ENCODE results near the gene AFAP1. TPM values are rescaled to one million over a fixed set of nuclear protein-coding genes. Genes with fewer than 3 reads are reported as not detected.

AFAP1 gene
- total RNA-seq, 4 donors from 2014 or later = 25.1 to 56.9 (median 26.4) TPM

GRCh38 chr4:7771541-7772507, 167.8 kb downstream of the AFAP1 start:
- in situ Hi-C loops (cut with MboI; ENCODE audit: low pct_ligation_motif_present in 1 of 4, low pct_unique_long_range_greater_than_20kb in 1 of 4, low sequenced_read_pairs in 3 of 4) (no loop called here), intact Hi-C loops (cut with DNase I; ENCODE audit: low total_unique reads) (loop anchor here (10.0 kb wide), 1 partner anchor 163 kb away; the partner anchor contains the start of gene AFAP1)
- Histone ChIP-seq H3K27ac (peak overlapping the region; percentile 45 to 77 (median 72)), H3K9me3 (no peaks in the 10 kb centered on the region), H3K4me1 (peaks cover 10 to 52% (median 29%) of the 10 kb centered on the region in 4 donors), H3K4me3 (no peak overlapping the region), H3K36me3 (peaks cover 0 to 19% (median 6%) of the 10 kb centered on the region in 4 donors), H3K27me3 (no peaks in the 10 kb centered on the region)
- 27 to 35% methylated on average over 6 to 25 of the region's 26 CpGs for WGBS, 2 donors (ENCODE audit: low coverage in 1 of 2)
- DNase-seq = peak; percentile 66
- TF ChIP-seq POLR2A (IDR thresholded peaks at IDR 0.05) = no peak
- TF ChIP-seq, protein P1, sequence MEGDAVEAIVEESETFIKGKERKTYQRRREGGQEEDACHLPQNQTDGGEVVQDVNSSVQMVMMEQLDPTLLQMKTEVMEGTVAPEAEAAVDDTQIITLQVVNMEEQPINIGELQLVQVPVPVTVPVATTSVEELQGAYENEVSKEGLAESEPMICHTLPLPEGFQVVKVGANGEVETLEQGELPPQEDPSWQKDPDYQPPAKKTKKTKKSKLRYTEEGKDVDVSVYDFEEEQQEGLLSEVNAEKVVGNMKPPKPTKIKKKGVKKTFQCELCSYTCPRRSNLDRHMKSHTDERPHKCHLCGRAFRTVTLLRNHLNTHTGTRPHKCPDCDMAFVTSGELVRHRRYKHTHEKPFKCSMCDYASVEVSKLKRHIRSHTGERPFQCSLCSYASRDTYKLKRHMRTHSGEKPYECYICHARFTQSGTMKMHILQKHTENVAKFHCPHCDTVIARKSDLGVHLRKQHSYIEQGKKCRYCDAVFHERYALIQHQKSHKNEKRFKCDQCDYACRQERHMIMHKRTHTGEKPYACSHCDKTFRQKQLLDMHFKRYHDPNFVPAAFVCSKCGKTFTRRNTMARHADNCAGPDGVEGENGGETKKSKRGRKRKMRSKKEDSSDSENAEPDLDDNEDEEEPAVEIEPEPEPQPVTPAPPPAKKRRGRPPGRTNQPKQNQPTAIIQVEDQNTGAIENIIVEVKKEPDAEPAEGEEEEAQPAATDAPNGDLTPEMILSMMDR (IDR thresholded peaks at IDR 0.05) = peak in 3 of 5 experiments; percentile 13 to 53 (median 36)
- no peak for TF ChIP-seq EP300 (IDR thresholded peaks at IDR 0.05; ENCODE audit: low read depth)
- peak in 2 of 3 donors; percentile 3 to 38 for TF ChIP-seq POLR2AphosphoS5 (IDR thresholded peaks at IDR 0.05)

- Histone ChIP-seq H3K4me3 (no peak overlapping the region), H3K27me3 (no peaks in the 10 kb centered on the region), H3K9me3 (no peaks in the 10 kb centered on the region), H3K4me1 (peaks cover 10 to 47% (median 25%) of the 10 kb centered on the region in 4 donors), H3K27ac (no peak overlapping the region), H3K36me3 (peaks cover 0 to 19% (median 6%) of the 10 kb centered on the region in 4 donors)
- intact Hi-C loops (cut with DNase I; ENCODE audit: low total_unique reads) (loop anchor here (10.0 kb wide), 1 partner anchor 164 kb away; the partner anchor contains the start of gene AFAP1), in situ Hi-C loops (cut with MboI; ENCODE audit: low pct_ligation_motif_present in 1 of 4, low pct_unique_long_range_greater_than_20kb in 1 of 4, low sequenced_read_pairs in 3 of 4) (no loop called here)
- WGBS, 2 donors (ENCODE audit: low coverage in 1 of 2) = 61 to 100% methylated on average over 1 to 6 of the region's 6 CpGs
- TF ChIP-seq, protein P1 (IDR thresholded peaks at IDR 0.05) = no peak
- TF ChIP-seq EP300 (IDR thresholded peaks at IDR 0.05; ENCODE audit: low read depth) (no peak), POLR2A (IDR thresholded peaks at IDR 0.05) (no peak), POLR2AphosphoS5 (IDR thresholded peaks at IDR 0.05) (no peak)
- DNase-seq = no peak
Observed at GRCh38 chr4:7771056-7771455, 168.6 kb downstream of the AFAP1 start.

- in situ Hi-C loops (cut with MboI; ENCODE audit: low pct_ligation_motif_present in 1 of 4, low pct_unique_long_range_greater_than_20kb in 1 of 4, low sequenced_read_pairs in 3 of 4) (no loop called here), intact Hi-C loops (cut with DNase I; ENCODE audit: low total_unique reads) (loop anchor here (10.0 kb wide), 1 partner anchor 164 kb away; the partner anchor contains the start of gene AFAP1)
- 79 to 84% methylated on average over 4 to 13 of the region's 13 CpGs for WGBS, 2 donors (ENCODE audit: low coverage in 1 of 2)
- H3K4me3 ChIP-seq = no peak overlapping the region
- H3K9me3 ChIP-seq = no peaks in the 10 kb centered on the region
- H3K4me1 ChIP-seq = peaks cover 10 to 40% (median 22%) of the 10 kb centered on the region in 4 donors
- TF ChIP-seq, protein P1 (IDR thresholded peaks at IDR 0.05) = peak; percentile 22 to 44 (median 34)
- TF ChIP-seq POLR2A (IDR thresholded peaks at IDR 0.05) = no peak
- TF ChIP-seq EP300 (IDR thresholded peaks at IDR 0.05; ENCODE audit: low read depth) = no peak
- no peaks in the 10 kb centered on the region for H3K27me3 ChIP-seq
- H3K27ac ChIP-seq = no peak overlapping the region
- no peak for DNase-seq
- H3K36me3 ChIP-seq = peaks cover 0 to 19% (median 6%) of the 10 kb centered on the region in 4 donors
Observed at GRCh38 chr4:7770224-7771050, 169.2 kb downstream of the AFAP1 start.

Data from transverse colon (tissue), 4 donors.